ENCODE measurements around the gene P3H4.

- TF ChIP-seq TARDBP (IDR thresholded peaks at IDR 0.05) (no peak), BHLHE40 (IDR thresholded peaks at IDR 0.05; ENCODE audit: borderline replicate concordance) (no peak), FOXK2 (IDR thresholded peaks at IDR 0.05) (no peak), CTBP1 (IDR thresholded peaks at IDR 0.05; ENCODE audit: borderline replicate concordance) (no peak)
These were observed 38.0 kb downstream of the P3H4 start for GRCh38 chr17:41773731-41774193.

Data from HEK293T (cell line).